Measurements from ENCODE around the gene HELZ. TPM values are rescaled to one million over a fixed set of nuclear protein-coding genes. Genes with fewer than 3 reads are reported as not detected.
"Not testable (repeated sequence)": the region's sequence is repeated elsewhere in the genome, so short reads cannot be mapped to it uniquely, and the experiment has no call there.

Gene HELZ
- total and polyA plus RNA-seq, 2 experiments from 2014 or later = 23.9 to 25.4 TPM

DNA sequence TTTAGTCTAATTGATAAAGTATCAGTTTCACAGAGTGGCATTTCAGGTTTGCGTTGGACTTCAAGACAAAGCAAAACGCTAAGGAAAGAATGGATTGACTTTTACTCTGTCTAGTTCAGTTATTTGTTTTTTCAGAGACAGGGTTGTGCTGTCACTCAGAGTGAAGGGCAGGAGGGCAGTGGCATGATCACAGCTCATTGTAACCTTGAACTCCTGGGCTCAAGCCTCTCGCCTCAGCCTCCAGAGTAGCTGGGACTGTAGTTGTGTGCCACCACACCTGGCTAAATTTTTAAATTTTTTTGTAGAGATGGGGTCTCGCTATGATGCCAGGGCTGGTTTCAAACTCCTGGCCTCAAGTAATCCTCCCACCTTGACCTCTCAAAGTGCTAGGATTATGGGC, 114.2 kb downstream of the HELZ start:
- Histone ChIP-seq H2AFZ (no peak overlapping the region), H3K9me2 (ENCODE audit: insufficient read depth) (no peaks in the 10 kb centered on the region), H3K27ac (no peak overlapping the region), H3K4me2 (ENCODE audit: unreplicated experiment) (no peak overlapping the region), H3K27me3 (replicated peaks; ENCODE audit: insufficient read depth) (no peaks in the 10 kb centered on the region), H3K79me2 (ENCODE audit: insufficient read depth) (no peaks in the 10 kb centered on the region), H3K9me3 (ENCODE audit: low read depth) (no peaks in the 10 kb centered on the region), H3K36me3 (ENCODE audit: low read depth) (peaks cover 26% of the 10 kb centered on the region), H4K20me1 (ENCODE audit: insufficient read depth) (no peaks in the 10 kb centered on the region), H3K9ac (no peak overlapping the region), H3K4me1 (ENCODE audit: insufficient read depth) (no peaks in the 10 kb centered on the region), H3K4me3 (no peak overlapping the region), H3F3A (ENCODE audit: insufficient read depth) (no peaks in the 10 kb centered on the region)
- DNase-seq = no peak
- TF ChIP-seq EZH2 (IDR thresholded peaks at IDR 0.05; ENCODE audit: insufficient read depth, poor library complexity, severe bottlenecking) (no peak), EZH2phosphoT487 (IDR thresholded peaks at IDR 0.05; ENCODE audit: insufficient read depth, low read depth) (no peak)
- WGBS, 2 experiments (ENCODE audit: low coverage in 1 of 2, low lambda C conversion rate in 2 of 2, missing lambda C conversion rate in 2 of 2) = 95 to 96% methylated on average over 4 of the region's 4 CpGs
- in situ Hi-C loops (cut with MboI) = no loop called here

- Histone ChIP-seq H3K27ac (no peak overlapping the region), H2AFZ (no peak overlapping the region), H3K79me2 (ENCODE audit: insufficient read depth) (no peaks in the 10 kb centered on the region), H3K4me2 (ENCODE audit: unreplicated experiment) (no peak overlapping the region), H3K36me3 (ENCODE audit: low read depth) (peaks cover 19% of the 10 kb centered on the region), H3K9me2 (ENCODE audit: insufficient read depth) (no peaks in the 10 kb centered on the region), H3F3A (ENCODE audit: insufficient read depth) (no peaks in the 10 kb centered on the region), H3K4me3 (no peak overlapping the region), H3K4me1 (ENCODE audit: insufficient read depth) (no peaks in the 10 kb centered on the region), H3K9ac (no peak overlapping the region), H3K27me3 (replicated peaks; ENCODE audit: insufficient read depth) (no peaks in the 10 kb centered on the region), H4K20me1 (ENCODE audit: insufficient read depth) (no peaks in the 10 kb centered on the region), H3K9me3 (ENCODE audit: low read depth) (no peaks in the 10 kb centered on the region)
- TF ChIP-seq EZH2 (IDR thresholded peaks at IDR 0.05; ENCODE audit: insufficient read depth, poor library complexity, severe bottlenecking) (no peak), EZH2phosphoT487 (IDR thresholded peaks at IDR 0.05; ENCODE audit: insufficient read depth, low read depth) (no peak)
- DNase-seq = no peak
- in situ Hi-C loops (cut with MboI) = no loop called here
- 93 to 96% methylated on average over 3 of the region's 3 CpGs for WGBS, 2 experiments (ENCODE audit: low coverage in 1 of 2, low lambda C conversion rate in 2 of 2, missing lambda C conversion rate in 2 of 2)
Observed at GRCh38 chr17:67129283-67129682, 115.7 kb downstream of the HELZ start.

DNA sequence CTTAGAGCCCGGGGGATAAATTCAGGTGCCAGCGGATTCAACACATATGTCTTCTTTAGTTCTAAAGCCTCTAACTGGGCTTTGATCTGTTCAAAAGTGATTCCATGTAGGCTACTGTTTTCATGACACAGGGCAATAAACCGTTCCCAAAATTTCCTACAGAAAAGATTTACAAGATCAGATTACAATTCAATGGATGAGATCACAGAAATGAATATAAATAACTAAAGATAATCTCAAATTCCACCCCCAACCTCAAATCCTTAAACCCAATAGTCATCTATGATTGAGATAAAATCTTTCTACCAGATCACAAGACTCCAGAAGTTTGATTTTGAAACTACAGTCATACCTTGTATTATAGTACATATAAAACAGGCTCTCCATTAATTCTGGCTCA, 116.3 kb downstream of the HELZ start:
- Histone ChIP-seq H3K9ac (no peak overlapping the region), H3K4me2 (ENCODE audit: unreplicated experiment) (no peak overlapping the region), H3K4me1 (ENCODE audit: insufficient read depth) (no peaks in the 10 kb centered on the region), H3K79me2 (ENCODE audit: insufficient read depth) (no peaks in the 10 kb centered on the region), H3K27ac (no peak overlapping the region), H3K36me3 (ENCODE audit: low read depth) (peaks cover 21% of the 10 kb centered on the region), H4K20me1 (ENCODE audit: insufficient read depth) (no peaks in the 10 kb centered on the region), H3F3A (ENCODE audit: insufficient read depth) (no peaks in the 10 kb centered on the region), H3K9me3 (ENCODE audit: low read depth) (no peaks in the 10 kb centered on the region), H2AFZ (no peak overlapping the region), H3K9me2 (ENCODE audit: insufficient read depth) (no peaks in the 10 kb centered on the region), H3K4me3 (no peak overlapping the region), H3K27me3 (replicated peaks; ENCODE audit: insufficient read depth) (no peaks in the 10 kb centered on the region)
- DNase-seq = no peak
- WGBS, 2 experiments (ENCODE audit: low coverage in 1 of 2, low lambda C conversion rate in 2 of 2, missing lambda C conversion rate in 2 of 2) = 81 to 85% methylated on average over 3 of the region's 3 CpGs
- TF ChIP-seq EZH2 (IDR thresholded peaks at IDR 0.05; ENCODE audit: insufficient read depth, poor library complexity, severe bottlenecking) = no peak
- no peak for TF ChIP-seq EZH2phosphoT487 (IDR thresholded peaks at IDR 0.05; ENCODE audit: insufficient read depth, low read depth)
- in situ Hi-C loops (cut with MboI) = no loop called here

DNA sequence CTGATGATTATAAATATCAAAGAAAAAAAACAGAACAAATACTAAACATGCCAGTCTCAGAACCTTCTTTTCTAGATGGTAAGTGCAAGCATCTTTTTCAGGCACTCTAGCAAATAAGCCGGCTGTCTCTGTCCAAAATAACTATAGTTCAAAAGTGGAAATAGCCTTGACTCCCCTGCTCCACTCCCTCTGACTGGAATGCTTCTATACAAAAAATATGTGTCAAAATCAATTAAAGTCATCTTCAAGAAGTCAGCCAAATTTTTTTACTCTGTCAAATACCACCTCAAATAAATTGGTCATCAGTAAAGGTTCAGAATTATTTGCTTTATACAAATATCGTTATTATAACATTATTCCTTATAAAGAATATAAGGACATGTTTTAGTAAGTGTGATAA, 117.1 kb downstream of the HELZ start:
- Histone ChIP-seq H3K4me3 (no peak overlapping the region), H3K27me3 (replicated peaks; ENCODE audit: insufficient read depth) (no peaks in the 10 kb centered on the region), H3K4me1 (ENCODE audit: insufficient read depth) (no peaks in the 10 kb centered on the region), H3K27ac (no peak overlapping the region), H3K9me3 (ENCODE audit: low read depth) (no peaks in the 10 kb centered on the region), H3K36me3 (ENCODE audit: low read depth) (peaks cover 22% of the 10 kb centered on the region), H3K9me2 (ENCODE audit: insufficient read depth) (no peaks in the 10 kb centered on the region), H3K9ac (no peak overlapping the region), H3F3A (ENCODE audit: insufficient read depth) (no peaks in the 10 kb centered on the region), H3K79me2 (ENCODE audit: insufficient read depth) (no peaks in the 10 kb centered on the region), H4K20me1 (ENCODE audit: insufficient read depth) (no peaks in the 10 kb centered on the region), H2AFZ (no peak overlapping the region), H3K4me2 (ENCODE audit: unreplicated experiment) (no peak overlapping the region)
- TF ChIP-seq EZH2phosphoT487 (IDR thresholded peaks at IDR 0.05; ENCODE audit: insufficient read depth, low read depth) = no peak
- no peak for TF ChIP-seq EZH2 (IDR thresholded peaks at IDR 0.05; ENCODE audit: insufficient read depth, poor library complexity, severe bottlenecking)
- in situ Hi-C loops (cut with MboI) = no loop called here
- WGBS, 2 experiments (ENCODE audit: low coverage in 1 of 2, low lambda C conversion rate in 2 of 2, missing lambda C conversion rate in 2 of 2) = 52 to 60% methylated on average over 2 of the region's 2 CpGs
- no peak for DNase-seq

DNA sequence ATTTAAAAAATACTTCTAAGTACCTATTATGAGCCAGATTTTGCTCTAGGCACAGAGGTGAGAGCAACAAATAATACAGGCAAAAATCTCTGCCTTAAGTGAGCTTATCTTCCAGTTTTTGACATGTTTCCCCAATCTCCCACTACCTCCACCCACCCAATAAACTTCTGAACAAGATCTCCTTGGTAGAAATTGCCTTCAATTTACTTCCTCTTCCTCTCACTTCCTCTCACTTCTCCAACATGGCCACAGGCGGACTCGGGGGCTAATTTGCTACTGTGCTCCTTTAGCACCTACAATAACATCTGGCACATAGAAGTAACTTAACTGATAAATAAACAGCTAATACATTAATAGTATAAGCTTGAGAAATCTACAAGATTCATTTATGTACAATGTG, 118.0 kb downstream of the HELZ start:
- H3K27me3 ChIP-seq (replicated peaks; ENCODE audit: insufficient read depth) = no peaks in the 10 kb centered on the region
- WGBS, 2 experiments (ENCODE audit: low coverage in 1 of 2, low lambda C conversion rate in 2 of 2, missing lambda C conversion rate in 2 of 2) = 71 to 77% methylated on average over 2 of the region's 2 CpGs
- TF ChIP-seq EZH2phosphoT487 (IDR thresholded peaks at IDR 0.05; ENCODE audit: insufficient read depth, low read depth) = no peak
- no peak for TF ChIP-seq EZH2 (IDR thresholded peaks at IDR 0.05; ENCODE audit: insufficient read depth, poor library complexity, severe bottlenecking)
- DNase-seq = no peak
- H3F3A ChIP-seq (ENCODE audit: insufficient read depth) = no peaks in the 10 kb centered on the region
- no peak overlapping the region for H3K27ac ChIP-seq
- in situ Hi-C loops (cut with MboI) = no loop called here
- no peak overlapping the region for H2AFZ ChIP-seq
- no peaks in the 10 kb centered on the region for H3K4me1 ChIP-seq (ENCODE audit: insufficient read depth)
- no peak overlapping the region for H3K9ac ChIP-seq
- no peak overlapping the region for H3K4me2 ChIP-seq (ENCODE audit: unreplicated experiment)
- H3K4me3 ChIP-seq = no peak overlapping the region
- H3K79me2 ChIP-seq (ENCODE audit: insufficient read depth) = no peaks in the 10 kb centered on the region
- H3K9me3 ChIP-seq (ENCODE audit: low read depth) = no peaks in the 10 kb centered on the region
- no peaks in the 10 kb centered on the region for H3K9me2 ChIP-seq (ENCODE audit: insufficient read depth)
- H3K36me3 ChIP-seq (ENCODE audit: low read depth) = peaks cover 29% of the 10 kb centered on the region
- H4K20me1 ChIP-seq (ENCODE audit: insufficient read depth) = no peaks in the 10 kb centered on the region

GRCh38 chr17:67126543-67126942, 118.5 kb downstream of the HELZ start:
- H3K9ac ChIP-seq; H2AFZ ChIP-seq; H3K27ac ChIP-seq; in situ Hi-C loops (cut with MboI); H3K4me2 ChIP-seq (ENCODE audit: unreplicated experiment); H3K4me3 ChIP-seq; H3K9me3 ChIP-seq (ENCODE audit: low read depth); H4K20me1 ChIP-seq (ENCODE audit: insufficient read depth); H3F3A ChIP-seq (ENCODE audit: insufficient read depth); H3K4me1 ChIP-seq (ENCODE audit: insufficient read depth); H3K79me2 ChIP-seq (ENCODE audit: insufficient read depth); H3K9me2 ChIP-seq (ENCODE audit: insufficient read depth); H3K27me3 ChIP-seq (replicated peaks; ENCODE audit: insufficient read depth); DNase-seq: not testable (repeated sequence)
- peaks cover 30% of the 10 kb centered on the region for H3K36me3 ChIP-seq (ENCODE audit: low read depth)
- WGBS, 2 experiments (ENCODE audit: low coverage in 1 of 2, low lambda C conversion rate in 2 of 2, missing lambda C conversion rate in 2 of 2) = 89% methylated on average over 6 of the region's 6 CpGs
